Pons (tissue), 1 donor: ENCODE data around the gene CRP.
"Not testable (repeated sequence)": the region's sequence is repeated elsewhere in the genome, so short reads cannot be mapped to it uniquely, and the experiment has no call there.

Experiments
- DNase-seq: peaks from one replicate; pipeline ENCODE4 v3.0.0-alpha.2; 2016; ENCODE audit warnings: low spot score

Gene CRP

GRCh38 chr1:159699653-159700052 is 14.7 kb downstream of the CRP start:
- no peak for DNase-seq

GRCh38 chr1:159699246-159699645 is 15.1 kb downstream of the CRP start:
- DNase-seq: no peak

GRCh38 chr1:159687511-159687910 is 26.9 kb downstream of the CRP start:
- no peak for DNase-seq

GRCh38 chr1:159686599-159687299 is 27.6 kb downstream of the CRP start:
- no peak for DNase-seq

- no peak for DNase-seq
Measured at GRCh38 chr1:159678939-159679338, 35.5 kb downstream of the CRP start.

- DNase-seq: no peak
Measured at GRCh38 chr1:159675046-159675445, 39.3 kb downstream of the CRP start.

GRCh38 chr1:159672390-159672789 is 42.0 kb downstream of the CRP start:
- DNase-seq: not testable (repeated sequence)

GRCh38 chr1:159669338-159669737 is 45.1 kb downstream of the CRP start:
- DNase-seq: no peak

GRCh38 chr1:159668739-159669138 is 45.6 kb downstream of the CRP start:
- no peak for DNase-seq

GRCh38 chr1:159664247-159664646 is 50.1 kb downstream of the CRP start:
- DNase-seq: no peak

- DNase-seq: no peak
Measured at GRCh38 chr1:159663552-159663951, 50.8 kb downstream of the CRP start.
